GM18870 (cell line): ENCODE measurements around the gene ALKAL2.

ENCODE experiments used
- ATAC-seq: cut with Tn5 transposase; IDR thresholded peaks from one replicate; pipeline ENCODE4 v1.9.1; 2021; ENCODE audit warnings: moderate library complexity; ENCODE audit not compliant: unreplicated experiment

ALKAL2 gene

DNA sequence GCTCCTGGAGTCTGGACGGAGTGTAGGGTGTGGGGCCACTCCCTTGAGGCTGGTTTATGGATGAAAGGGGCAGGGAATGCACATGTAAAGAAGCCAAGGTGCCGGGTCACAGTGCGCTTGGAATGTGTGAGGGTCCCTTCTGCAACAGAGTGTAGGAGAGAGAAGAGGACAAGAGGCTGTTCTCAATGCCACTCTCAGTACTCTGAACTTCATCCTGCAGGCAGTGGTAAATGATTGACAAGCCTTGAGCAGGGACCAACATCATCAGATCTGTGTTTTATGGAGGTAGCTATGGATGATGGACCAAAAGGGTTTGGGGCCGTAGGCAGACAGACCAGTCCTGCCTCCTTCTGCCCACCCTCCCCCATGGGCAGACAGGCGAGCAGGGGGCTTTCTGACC is 7.2 kb upstream of the ALKAL2 start:
- ATAC-seq, result no peak

DNA sequence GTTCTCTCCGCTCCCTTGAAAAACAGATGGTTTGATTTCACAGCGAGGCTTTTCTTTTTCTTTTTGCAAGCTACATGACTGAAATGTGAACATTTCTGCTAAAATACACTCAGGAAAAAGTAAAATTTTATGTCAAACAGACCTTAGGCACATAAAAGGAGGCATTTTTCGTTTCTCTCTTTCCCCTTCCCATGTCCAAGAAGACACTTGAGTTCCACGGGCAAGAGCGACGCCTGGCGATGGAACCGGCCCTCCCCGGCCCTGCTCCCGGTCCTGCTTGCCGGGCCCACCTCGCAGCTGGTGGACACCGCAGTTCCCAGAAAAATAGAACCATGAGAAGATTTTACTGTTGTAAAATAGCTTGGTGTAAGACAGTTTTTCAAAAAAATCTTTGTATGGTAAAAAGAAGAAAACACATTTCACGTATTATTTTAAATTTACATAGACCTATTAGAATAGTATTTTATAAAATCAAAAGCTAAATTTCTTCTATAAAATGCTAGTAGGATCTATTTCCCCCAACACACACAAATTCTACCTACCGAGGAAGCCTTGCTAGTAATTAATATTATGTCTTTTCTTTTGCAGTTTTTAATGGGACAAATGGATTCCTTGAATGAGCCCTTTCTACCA is 2.3 kb upstream of the ALKAL2 start:
- no peak for ATAC-seq

DNA sequence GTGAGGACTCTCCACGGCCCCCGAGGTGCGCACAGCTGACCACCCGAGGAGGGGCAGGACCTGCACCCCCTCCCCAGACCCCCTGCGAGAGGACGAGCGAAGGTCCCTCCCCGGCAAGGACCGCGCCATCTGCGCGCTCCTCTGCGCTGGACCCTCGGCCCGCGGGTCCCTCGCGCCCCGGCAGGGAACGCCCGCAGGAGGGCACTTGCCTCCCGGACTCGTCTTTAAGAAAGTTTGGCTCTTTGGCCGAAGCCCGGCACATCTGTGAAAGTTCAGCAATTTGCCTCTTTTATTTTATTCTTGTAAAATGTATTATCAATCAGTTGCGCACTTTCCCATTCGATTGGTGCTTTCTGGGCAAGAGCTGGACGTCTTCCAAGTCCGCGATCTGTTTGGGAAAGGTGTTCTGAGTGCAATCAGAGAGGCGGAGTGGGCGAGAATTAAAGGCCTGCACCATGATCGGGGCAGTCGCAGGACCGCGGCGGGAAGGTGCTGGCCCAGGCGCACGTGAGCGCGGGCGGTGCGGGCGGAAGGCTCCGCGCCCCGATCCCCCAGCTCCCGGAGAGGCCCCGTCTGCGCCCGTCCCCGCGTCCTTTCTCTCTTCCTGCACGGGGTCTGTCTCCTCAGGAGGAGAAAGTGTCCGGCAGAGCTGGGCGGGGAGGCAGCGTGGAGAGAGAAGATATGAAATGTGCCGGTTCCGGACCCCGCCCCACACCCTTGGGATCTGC is 1.6 kb upstream of the ALKAL2 start:
- no peak for ATAC-seq

DNA sequence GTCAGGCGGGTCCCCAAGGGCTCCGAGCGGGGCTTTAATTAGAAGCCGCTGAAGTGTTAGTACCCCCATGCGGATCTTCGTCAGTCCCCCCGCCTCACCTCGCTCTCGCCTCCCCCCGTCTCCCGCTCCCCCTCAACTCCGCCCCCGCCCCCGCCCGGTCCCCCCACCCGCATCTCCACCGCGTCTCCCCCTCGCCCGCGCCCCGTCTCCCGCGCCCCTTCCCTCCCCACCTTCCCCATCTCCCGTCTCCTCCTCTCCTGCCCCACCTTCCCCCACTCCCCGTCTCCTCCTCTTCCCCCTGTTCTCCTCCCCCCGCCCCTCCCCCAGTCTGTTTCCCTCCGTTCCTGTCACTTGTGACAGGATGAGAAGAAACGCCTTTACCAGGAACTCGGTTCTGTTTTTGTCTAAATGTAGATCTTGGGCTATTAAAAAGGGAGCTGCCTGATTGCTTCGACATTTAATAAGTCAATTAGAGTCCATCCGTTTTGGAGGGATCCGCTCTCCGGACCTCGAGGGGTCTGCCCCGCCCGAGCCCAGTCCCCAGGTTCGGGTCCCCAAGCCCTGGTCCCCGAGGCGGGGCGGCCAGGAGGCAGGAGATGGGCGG is 969 bp upstream of the ALKAL2 start:
- no peak for ATAC-seq

GRCh38 chr2:287471-287885 is 413 bp downstream of the ALKAL2 start:
- no peak for ATAC-seq

- no peak for ATAC-seq
Observed at GRCh38 chr2:286774-287392, 1.0 kb downstream of the ALKAL2 start.

- no peak for ATAC-seq
Observed at GRCh38 chr2:286035-286434, 1.9 kb downstream of the ALKAL2 start.

GRCh38 chr2:285531-285930 is 2.4 kb downstream of the ALKAL2 start:
- ATAC-seq, result no peak

DNA sequence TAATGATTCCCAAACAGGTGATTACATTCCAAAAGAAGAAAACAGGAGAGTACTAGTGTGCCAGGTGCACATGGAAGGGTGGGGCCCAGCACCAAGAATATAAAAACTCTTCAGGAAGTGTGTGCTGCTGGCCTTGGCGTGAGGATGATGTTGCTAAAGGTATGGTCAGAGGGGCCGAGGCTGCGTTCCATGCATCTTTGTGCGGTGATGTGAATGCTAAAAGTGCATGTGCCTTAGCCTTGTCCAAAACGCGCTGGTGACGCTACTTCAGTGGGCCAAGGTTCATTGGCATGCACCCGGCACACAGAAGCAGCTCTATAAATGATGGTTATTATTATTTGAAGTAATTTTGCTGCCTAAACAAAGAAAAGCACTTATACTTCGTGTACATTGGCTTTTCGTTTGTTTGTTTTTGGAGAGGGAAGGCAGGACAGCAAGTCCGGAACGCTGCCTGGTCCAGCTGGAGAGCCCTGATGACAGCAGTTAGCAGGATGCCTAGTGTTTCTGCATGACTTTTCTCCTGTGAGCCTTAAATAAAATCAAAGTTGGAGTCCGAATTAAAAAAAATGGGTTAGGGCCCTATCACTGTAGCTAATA is 2.9 kb downstream of the ALKAL2 start:
- ATAC-seq, result no peak

DNA sequence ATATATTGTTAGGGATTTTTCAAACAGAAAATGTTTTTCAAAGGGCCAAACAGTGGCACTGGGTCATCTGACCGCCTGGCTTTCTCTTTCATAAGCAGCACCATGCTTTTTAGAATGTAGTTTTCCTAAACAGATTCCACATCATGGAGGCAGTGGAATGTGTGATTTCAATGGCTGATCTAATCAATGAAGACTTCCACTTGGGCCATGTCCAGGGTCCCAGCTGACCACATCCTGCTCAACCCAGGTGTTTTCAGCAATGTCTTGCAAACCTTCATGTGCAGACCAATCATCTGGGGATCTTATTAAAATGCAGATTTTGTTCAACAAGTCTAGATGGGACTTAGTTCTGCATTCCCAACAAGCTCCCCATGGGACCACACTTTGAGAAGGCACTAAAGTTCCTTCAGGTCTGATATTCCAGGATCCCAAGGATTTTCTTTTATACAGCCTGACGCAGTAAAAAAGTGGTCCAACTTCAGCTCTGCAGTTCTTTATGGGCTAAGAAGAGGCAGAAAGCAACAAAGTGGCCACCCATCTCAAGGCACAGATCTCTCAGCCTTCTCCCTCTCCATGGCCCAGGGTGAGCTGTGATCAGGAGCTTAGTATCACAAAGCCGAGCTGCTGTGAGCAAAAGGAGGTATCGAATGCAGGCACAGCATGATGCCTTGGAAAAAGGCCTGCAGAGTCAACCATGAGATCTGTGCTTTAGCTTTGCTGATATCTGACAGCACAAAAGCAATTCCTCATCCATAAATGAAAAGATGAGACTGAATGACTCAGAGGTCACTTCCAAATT is 3.7 kb downstream of the ALKAL2 start:
- ATAC-seq, result no peak

GRCh38 chr2:282371-283263 is 5.3 kb downstream of the ALKAL2 start:
- no peak for ATAC-seq

DNA sequence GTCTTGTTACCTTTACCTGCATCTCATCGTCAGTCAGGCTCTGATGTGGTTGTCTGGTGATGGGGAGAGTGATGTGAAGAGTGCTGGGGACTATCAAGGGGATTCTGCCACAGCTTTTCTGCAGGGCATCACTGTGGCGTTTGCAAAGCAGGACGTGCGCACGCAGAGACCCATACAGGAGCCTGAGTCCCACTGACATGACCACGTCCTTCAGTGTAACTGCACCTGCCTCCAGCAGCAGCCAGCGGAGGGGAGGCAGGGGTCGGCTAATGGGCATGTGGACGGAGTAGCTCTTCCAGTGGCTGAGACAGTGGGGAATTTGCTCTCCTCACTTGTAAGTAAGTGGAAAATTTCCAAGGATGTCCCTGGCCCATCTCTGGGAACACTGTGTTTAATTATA is 6.5 kb downstream of the ALKAL2 start:
- no peak for ATAC-seq

GRCh38 chr2:280650-281110 is 7.2 kb downstream of the ALKAL2 start:
- ATAC-seq, result no peak

DNA sequence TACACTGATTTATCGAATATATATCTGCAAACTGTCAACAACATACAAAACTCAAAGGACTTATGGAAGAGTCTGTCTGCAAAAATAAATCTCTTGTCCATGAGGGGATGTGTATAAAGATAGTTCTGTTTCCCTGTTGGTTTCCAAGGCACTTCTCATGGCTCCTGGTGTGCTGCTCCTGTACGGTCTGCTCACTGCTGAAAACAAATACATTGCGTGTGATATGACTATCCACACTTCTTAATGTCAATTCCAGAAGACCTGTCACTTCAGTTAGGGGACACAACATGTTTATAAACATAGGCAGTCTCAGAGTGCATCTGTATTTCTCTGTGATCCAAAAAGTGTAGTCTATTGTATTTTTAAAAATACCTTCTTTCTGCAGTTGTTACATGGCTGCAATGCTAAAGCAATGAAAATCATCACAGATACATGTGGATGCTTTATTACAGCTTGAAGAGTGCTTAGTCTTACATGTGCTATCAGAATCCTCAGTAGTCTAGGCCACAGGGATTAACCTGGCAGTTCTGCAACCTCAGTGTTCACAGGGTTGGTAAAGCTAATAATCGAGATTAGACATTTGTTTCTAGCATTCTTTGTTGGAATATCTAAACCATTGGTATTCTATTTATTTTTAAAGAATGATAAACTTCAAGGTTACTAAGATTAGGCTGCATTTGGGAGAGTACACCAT is 7.8 kb downstream of the ALKAL2 start:
- ATAC-seq, result no peak

DNA sequence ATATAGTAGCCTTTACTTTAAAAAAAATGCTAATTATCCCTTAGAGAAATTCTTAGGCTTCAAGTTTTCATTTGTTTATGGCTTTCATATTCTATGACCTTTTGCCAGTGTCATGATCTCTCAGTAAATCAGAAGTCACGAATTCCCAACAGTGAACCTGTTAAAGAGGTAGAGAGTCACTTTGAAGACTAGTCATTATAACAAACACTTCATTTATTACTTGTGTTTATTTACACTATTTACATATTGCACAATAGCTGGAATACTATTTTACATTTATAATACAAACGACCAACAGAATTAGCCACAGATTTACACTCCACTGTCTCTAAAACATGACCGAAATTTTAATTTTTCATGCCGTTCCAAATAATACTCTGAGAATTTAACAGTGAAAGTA is 8.5 kb downstream of the ALKAL2 start:
- no peak for ATAC-seq

GRCh38 chr2:278927-279320 is 9.0 kb downstream of the ALKAL2 start:
- no peak for ATAC-seq

DNA sequence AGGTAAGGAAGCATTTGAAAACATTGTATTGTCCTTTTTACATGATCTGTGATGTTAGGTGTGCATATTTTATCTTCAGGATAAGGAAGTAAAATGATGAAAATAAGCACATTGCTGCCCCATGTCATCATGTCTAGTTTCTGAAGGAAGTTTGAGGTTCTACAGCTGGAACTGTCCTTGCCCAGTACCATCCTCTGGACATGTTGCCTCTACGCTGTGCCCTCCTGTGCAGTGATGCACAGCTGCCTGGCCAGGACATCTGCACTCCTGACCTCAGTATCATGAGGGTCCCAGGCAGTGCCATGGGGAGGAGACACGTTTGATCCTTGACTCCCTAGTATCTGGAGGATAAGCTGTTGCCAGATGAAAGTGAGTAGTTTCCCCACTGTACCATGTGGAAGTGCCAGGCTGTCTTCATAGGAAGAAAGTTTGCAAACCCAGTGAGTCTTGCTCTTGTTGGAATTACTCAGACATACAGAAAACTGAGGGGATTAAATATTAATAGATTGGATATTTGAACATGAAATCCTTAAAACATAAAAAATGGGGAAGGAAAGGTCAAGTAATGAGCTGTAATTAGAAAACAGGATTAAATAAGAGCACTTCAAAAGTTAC is 9.5 kb downstream of the ALKAL2 start:
- ATAC-seq, result no peak

GRCh38 chr2:275466-275865 is 12.4 kb downstream of the ALKAL2 start:
- peak; percentile 90 for ATAC-seq

DNA sequence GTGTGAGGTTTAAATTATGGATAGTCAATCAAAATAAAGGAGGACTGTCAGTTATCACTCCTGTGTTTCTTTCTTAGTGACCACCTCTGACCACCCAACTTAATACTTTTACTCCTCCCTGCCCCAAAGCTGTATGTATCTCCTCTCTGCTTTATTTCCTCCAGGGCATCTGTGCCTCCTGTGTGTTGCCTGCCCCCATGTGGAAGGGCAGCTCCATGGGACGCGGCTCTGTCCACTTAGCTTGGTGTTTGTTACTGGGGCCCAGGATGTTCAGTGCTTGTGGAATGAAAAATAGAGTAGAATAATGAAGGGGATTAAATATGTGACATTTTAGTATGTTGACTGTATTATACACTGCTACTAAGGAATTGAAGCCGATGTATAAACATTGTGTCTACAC is 13.4 kb downstream of the ALKAL2 start:
- no peak for ATAC-seq
